Osteoblast (primary cell): ENCODE data around the gene SEMA3F. TPM values are rescaled to one million over a fixed set of nuclear protein-coding genes. Genes with fewer than 3 reads are reported as not detected.

Experiments used
- DNase-seq: peaks from one replicate; pipeline ENCODE4 v3.0.0; 2011; ENCODE audit warnings: low spot score, mixed read lengths; ENCODE audit not compliant: insufficient read length; ENCODE audit errors: missing footprints
- H2AFZ ChIP-seq: 2 replicates; pipeline ENCODE4 v1.6.0; 2011; ENCODE audit warnings: mild to moderate bottlenecking, low read length
- H3K27ac ChIP-seq: 2 replicates; pipeline ENCODE4 v1.5.1; 2011; ENCODE audit warnings: mild to moderate bottlenecking, low read depth, low read length, moderate library complexity
- H3K27me3 ChIP-seq: 2 replicates; pipeline ENCODE4 v1.6.0; 2012; ENCODE audit warnings: mild to moderate bottlenecking, control low read depth, inconsistent platforms, low read length, moderate library complexity; ENCODE audit not compliant: insufficient read depth
- H3K36me3 ChIP-seq: 2 replicates; pipeline ENCODE4 v1.5.1; 2011; ENCODE audit warnings: mild to moderate bottlenecking, low read length, control low read depth, moderate library complexity; ENCODE audit not compliant: insufficient read depth
- H3K4me1 ChIP-seq: 2 replicates; pipeline ENCODE4 v1.5.1; 2011; ENCODE audit warnings: mild to moderate bottlenecking, low read length, control low read depth, moderate library complexity; ENCODE audit not compliant: insufficient read depth
- H3K4me2 ChIP-seq: 2 replicates; pipeline ENCODE4 v1.6.0; 2011; ENCODE audit warnings: mild to moderate bottlenecking, low read length; ENCODE audit not compliant: insufficient read depth
- H3K4me3 ChIP-seq: fragments of 200-600 bp; sonication (generic); 3 replicates; pipeline ENCODE4 v1.5.1; 2012; ENCODE audit warnings: mild to moderate bottlenecking, low read length, inconsistent platforms; ENCODE audit not compliant: insufficient read depth
- H3K79me2 ChIP-seq: 2 replicates; pipeline ENCODE4 v1.6.0; 2012; ENCODE audit warnings: mild to moderate bottlenecking, low read length, control low read depth, inconsistent platforms; ENCODE audit not compliant: insufficient read depth
- H3K9me3 ChIP-seq: 2 replicates; pipeline ENCODE4 v1.5.1; 2011; ENCODE audit warnings: low read depth, low read length, control low read depth
- H4K20me1 ChIP-seq: 2 replicates; pipeline ENCODE4 v1.6.0; 2012; ENCODE audit warnings: mild to moderate bottlenecking, low read length, control low read depth; ENCODE audit not compliant: insufficient read depth
- CTCF ChIP-seq: IDR thresholded peaks from 2 replicates; pipeline ENCODE4 v1.5.1; 2011; ENCODE audit warnings: mild to moderate bottlenecking, low read depth, low read length, moderate library complexity; ENCODE audit errors: extremely low read depth
- total RNA-seq: library from RNA; depleted of rRNA; stranded (reverse); fragments of >200 nt; gene quantifications from 2 replicates; pipeline ENCODE4 v1.2.3, GENCODE V29; 2012

The SEMA3F gene
- total RNA-seq, 1 donor = 5.1 TPM

- Histone ChIP-seq H3K79me2 (no peaks in the 10 kb centered on the region), H3K9me3 (no peaks in the 10 kb centered on the region), H3K27ac (no peak overlapping the region), H2AFZ (no peak overlapping the region), H3K27me3 (peaks cover 5% of the 10 kb centered on the region), H4K20me1 (no peaks in the 10 kb centered on the region), H3K4me2 (no peak overlapping the region), H3K4me3 (no peak overlapping the region), H3K4me1 (peaks cover 10% of the 10 kb centered on the region), H3K36me3 (no peaks in the 10 kb centered on the region)
- no peak for TF ChIP-seq CTCF
- DNase-seq = no peak
Observed at GRCh38 chr3:50212971-50213370, 57.8 kb downstream of the SEMA3F start.

GRCh38 chr3:50213373-50213772 is 58.2 kb downstream of the SEMA3F start:
- Histone ChIP-seq H3K27ac (no peak overlapping the region), H3K4me1 (peaks cover 10% of the 10 kb centered on the region), H3K36me3 (no peaks in the 10 kb centered on the region), H3K4me2 (no peak overlapping the region), H3K9me3 (no peaks in the 10 kb centered on the region), H3K79me2 (no peaks in the 10 kb centered on the region), H3K4me3 (no peak overlapping the region), H3K27me3 (peaks cover 5% of the 10 kb centered on the region), H2AFZ (no peak overlapping the region), H4K20me1 (no peaks in the 10 kb centered on the region)
- no peak for DNase-seq
- no peak for TF ChIP-seq CTCF

- TF ChIP-seq CTCF = no peak
- Histone ChIP-seq H3K79me2 (no peaks in the 10 kb centered on the region), H3K9me3 (no peaks in the 10 kb centered on the region)
Observed at GRCh38 chr3:50214824-50215223, 59.7 kb downstream of the SEMA3F start.

GRCh38 chr3:50215529-50215928 is 60.4 kb downstream of the SEMA3F start:
- peaks cover 10% of the 10 kb centered on the region for H3K4me1 ChIP-seq
- peaks cover 2% of the 10 kb centered on the region for H3K27me3 ChIP-seq
- DNase-seq = peak; percentile 80
- H3K79me2 ChIP-seq = no peaks in the 10 kb centered on the region
- H3K9me3 ChIP-seq = no peaks in the 10 kb centered on the region
- TF ChIP-seq CTCF = no peak
- no peak overlapping the region for H3K4me3 ChIP-seq
- H2AFZ ChIP-seq = no peak overlapping the region
- H3K27ac ChIP-seq = no peak overlapping the region
- no peak overlapping the region for H3K4me2 ChIP-seq
- H3K36me3 ChIP-seq = no peaks in the 10 kb centered on the region
- no peaks in the 10 kb centered on the region for H4K20me1 ChIP-seq

More at GRCh38 chr3:50214824-50215223, 59.7 kb downstream of the SEMA3F start:
- DNase-seq = no peak
- H2AFZ ChIP-seq = no peak overlapping the region
- peaks cover 2% of the 10 kb centered on the region for H3K27me3 ChIP-seq
- no peak overlapping the region for H3K27ac ChIP-seq
- H3K4me3 ChIP-seq = no peak overlapping the region
- H3K36me3 ChIP-seq = no peaks in the 10 kb centered on the region
- no peak overlapping the region for H3K4me2 ChIP-seq
- H3K4me1 ChIP-seq = peaks cover 10% of the 10 kb centered on the region
- no peaks in the 10 kb centered on the region for H4K20me1 ChIP-seq
